Duodenal mucosa (tissue), 2 donors: ENCODE data around the gene SOX13.

Source experiments
- H3K27ac ChIP-seq: one replicate; pipeline ENCODE4 v1.7.0; 2013; ENCODE audit warnings: low read depth, low read length
- H3K27me3 ChIP-seq, 2 donors: one replicate each; pipeline ENCODE4 v1.7.0; 2013; ENCODE audit warnings: low read length in 2 of 2, control low read depth in 1 of 2; ENCODE audit not compliant: insufficient read depth in 2 of 2, control insufficient read depth in 1 of 2
- H3K36me3 ChIP-seq, 2 donors: one replicate each; pipeline ENCODE4 v1.7.0; 2013; ENCODE audit warnings: low read length in 2 of 2, control low read depth in 1 of 2; ENCODE audit not compliant: insufficient read depth in 2 of 2, control insufficient read depth in 1 of 2
- H3K4me1 ChIP-seq, 2 donors: one replicate each; pipeline ENCODE4 v1.7.0; 2013; ENCODE audit warnings: low read length in 2 of 2, control low read depth in 1 of 2; ENCODE audit not compliant: insufficient read depth in 2 of 2, control insufficient read depth in 1 of 2
- H3K4me3 ChIP-seq, 2 donors: one replicate each; pipeline ENCODE4 v1.7.0; 2013; ENCODE audit warnings: low read length in 2 of 2, low read depth in 1 of 2
- H3K9ac ChIP-seq, 2 donors: one replicate each; pipeline ENCODE4 v1.7.0; 2013; ENCODE audit warnings: low read length in 2 of 2, low read depth in 1 of 2
- H3K9me3 ChIP-seq, 2 donors: one replicate each; pipeline ENCODE4 v1.7.0; 2013; ENCODE audit warnings: low read length in 2 of 2, control low read depth in 1 of 2; ENCODE audit not compliant: control insufficient read depth in 1 of 2

SOX13 gene

DNA sequence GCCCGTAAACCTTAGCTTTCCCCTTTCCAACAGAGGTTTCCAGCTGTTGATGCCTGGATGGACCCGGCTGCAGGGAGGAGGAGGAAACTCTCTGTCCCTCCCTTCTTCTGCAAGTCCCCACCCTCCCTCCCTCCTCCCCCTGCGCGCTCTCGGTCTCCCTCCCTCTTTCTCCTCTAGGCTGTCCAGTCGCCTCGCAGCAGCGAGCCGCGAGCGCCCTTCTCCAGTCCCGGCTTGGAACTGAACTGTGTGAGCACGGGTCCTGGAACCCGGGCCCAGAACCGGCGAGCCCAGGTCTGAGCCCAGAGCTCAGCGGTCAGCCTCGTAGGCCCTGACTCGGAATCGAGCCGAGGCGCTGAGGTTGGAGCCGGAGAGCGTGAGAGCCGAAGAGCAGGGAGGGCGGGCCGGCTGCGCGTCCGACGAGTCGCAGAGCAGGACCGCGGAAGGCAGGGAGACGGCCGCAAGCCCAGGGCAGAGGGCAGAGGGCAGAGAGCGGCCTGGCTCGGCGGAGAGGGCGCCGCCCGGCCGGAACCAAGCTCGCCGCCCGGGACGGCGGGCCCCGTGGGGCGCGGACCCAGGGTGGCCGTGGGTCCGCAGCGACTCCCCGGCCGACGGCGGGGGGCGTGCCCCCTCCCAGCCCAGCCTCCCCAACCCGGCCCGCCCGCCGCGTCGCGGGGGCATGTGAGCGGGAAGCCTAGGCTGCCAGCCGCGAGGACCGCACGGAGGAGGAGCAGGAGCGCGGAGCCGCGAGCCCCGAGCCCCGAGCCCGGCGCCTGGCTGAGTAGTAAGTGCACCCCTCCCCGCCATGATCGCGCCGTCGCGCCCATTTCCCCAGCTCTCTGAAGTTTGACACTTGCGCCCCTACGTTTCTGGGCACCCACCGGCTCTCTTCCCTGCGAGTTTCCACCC is at the start of gene SOX13:
TSS of gene SOX13 (plus strand) at position 185 of the 906 bp plus-strand sequence. CDS start 39,801 bp downstream, outside the sequence.
- Histone ChIP-seq H3K9ac (peak within 1 kb of the TSS; percentile 63 to 81), H3K36me3 (no peaks in the 10 kb centered on the region), H3K9me3 (no peaks in the 10 kb centered on the region), H3K27me3 (peaks cover 2 to 8% of the 10 kb centered on the region in 2 donors), H3K4me1 (peaks cover 12 to 22% of the 10 kb centered on the region in 2 donors), H3K4me3 (peak within 1 kb of the TSS; percentile 75 to 95), H3K27ac (peak within 1 kb of the TSS; percentile 89)

GRCh38 chr1:204025917-204026707 is 46.8 kb upstream of the SOX13 start:
- Histone ChIP-seq H3K9me3 (no peaks in the 10 kb centered on the region), H3K9ac (no peak overlapping the region), H3K27ac (no peak overlapping the region), H3K4me3 (no peak overlapping the region), H3K27me3 (no peaks in the 10 kb centered on the region), H3K36me3 (no peaks in the 10 kb centered on the region), H3K4me1 (no peaks in the 10 kb centered on the region)

DNA sequence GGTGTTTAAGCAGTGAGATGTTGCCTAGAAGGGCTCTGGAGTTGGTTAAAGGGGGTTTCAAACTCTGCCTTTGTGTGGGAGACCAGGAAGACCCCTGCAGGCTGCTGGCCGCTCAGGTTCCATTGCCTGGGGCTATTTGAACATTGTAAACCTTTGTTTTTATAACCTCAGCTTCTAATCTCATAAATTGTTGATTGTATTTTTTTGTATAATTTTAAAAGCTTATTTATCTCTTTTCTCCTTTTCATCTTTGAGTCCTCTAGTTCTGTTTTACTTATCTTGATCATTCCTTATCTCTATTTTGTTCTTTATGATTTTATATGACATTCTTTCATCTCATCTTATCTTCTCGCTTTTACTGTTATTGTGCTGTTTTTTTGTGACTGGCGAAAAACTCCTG is 45.5 kb upstream of the SOX13 start:
- no peak overlapping the region for H3K27ac ChIP-seq
- no peaks in the 10 kb centered on the region for H3K27me3 ChIP-seq
- no peak overlapping the region for H3K4me3 ChIP-seq
- no peaks in the 10 kb centered on the region for H3K9me3 ChIP-seq
- no peaks in the 10 kb centered on the region for H3K36me3 ChIP-seq
- H3K9ac ChIP-seq: no peak overlapping the region
- no peaks in the 10 kb centered on the region for H3K4me1 ChIP-seq

DNA sequence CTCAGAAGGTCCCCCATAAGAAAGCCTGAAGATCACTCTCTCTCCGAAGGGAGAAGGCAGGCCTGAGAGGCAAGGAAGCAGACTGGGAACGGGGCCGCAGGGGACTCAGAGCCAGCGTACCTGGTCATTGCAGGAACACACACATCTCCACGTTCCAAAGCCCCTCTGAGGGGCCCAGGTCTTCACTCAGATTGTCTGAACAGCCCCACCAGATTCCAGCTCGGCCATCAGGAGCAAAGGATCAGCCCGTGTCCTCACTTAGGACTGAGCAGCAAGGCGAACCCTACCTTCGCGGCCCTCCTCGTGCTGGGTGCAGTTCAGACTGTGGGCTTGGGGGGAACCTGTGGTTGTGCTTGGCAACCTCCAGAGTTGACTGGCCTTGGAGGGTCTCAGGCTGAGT is 43.9 kb upstream of the SOX13 start:
- no peak overlapping the region for H3K4me3 ChIP-seq
- H3K27ac ChIP-seq: no peak overlapping the region
- H3K9ac ChIP-seq: no peak overlapping the region
- no peaks in the 10 kb centered on the region for H3K4me1 ChIP-seq
- H3K27me3 ChIP-seq: no peaks in the 10 kb centered on the region
- H3K36me3 ChIP-seq: no peaks in the 10 kb centered on the region
- H3K9me3 ChIP-seq: no peaks in the 10 kb centered on the region

- H3K27ac ChIP-seq: no peak overlapping the region
- no peaks in the 10 kb centered on the region for H3K27me3 ChIP-seq
- no peak overlapping the region for H3K9ac ChIP-seq
- H3K4me3 ChIP-seq: no peak overlapping the region
- H3K36me3 ChIP-seq: no peaks in the 10 kb centered on the region
- no peaks in the 10 kb centered on the region for H3K9me3 ChIP-seq
- no peaks in the 10 kb centered on the region for H3K4me1 ChIP-seq
These were observed 41.7 kb upstream of the SOX13 start for GRCh38 chr1:204031098-204031710.

DNA sequence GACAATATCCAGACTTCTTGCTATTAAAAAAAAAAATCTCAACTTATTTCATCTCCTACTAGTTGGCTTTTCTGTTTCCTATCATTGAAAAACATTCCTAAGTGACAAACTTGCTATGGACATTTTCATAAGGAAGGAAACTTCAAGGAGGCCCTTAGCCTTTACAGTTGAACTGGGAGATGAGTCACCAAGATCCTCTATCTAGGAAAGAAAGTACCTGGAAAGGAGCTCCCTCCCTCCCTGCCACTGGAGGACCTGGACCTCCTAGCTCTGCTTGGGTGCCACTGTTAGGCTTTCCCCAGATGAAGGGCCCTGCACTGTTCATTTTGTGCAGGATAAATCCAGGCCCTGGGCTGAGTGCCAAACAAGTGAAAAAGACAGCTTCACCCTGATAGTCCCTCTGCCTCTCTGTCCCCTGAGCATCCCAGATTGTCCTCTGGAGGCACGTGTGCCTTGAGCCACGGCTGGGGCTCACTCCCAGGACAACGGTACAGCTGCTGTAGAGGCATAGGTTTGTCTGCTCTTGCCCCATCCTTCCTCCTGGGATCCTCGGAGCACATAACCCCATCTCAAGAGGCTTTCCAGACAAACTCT is 40.2 kb upstream of the SOX13 start:
- Histone ChIP-seq H3K27me3 (no peaks in the 10 kb centered on the region), H3K9me3 (no peaks in the 10 kb centered on the region), H3K9ac (no peak overlapping the region), H3K4me1 (no peaks in the 10 kb centered on the region), H3K36me3 (no peaks in the 10 kb centered on the region), H3K4me3 (no peak overlapping the region), H3K27ac (no peak overlapping the region)

DNA sequence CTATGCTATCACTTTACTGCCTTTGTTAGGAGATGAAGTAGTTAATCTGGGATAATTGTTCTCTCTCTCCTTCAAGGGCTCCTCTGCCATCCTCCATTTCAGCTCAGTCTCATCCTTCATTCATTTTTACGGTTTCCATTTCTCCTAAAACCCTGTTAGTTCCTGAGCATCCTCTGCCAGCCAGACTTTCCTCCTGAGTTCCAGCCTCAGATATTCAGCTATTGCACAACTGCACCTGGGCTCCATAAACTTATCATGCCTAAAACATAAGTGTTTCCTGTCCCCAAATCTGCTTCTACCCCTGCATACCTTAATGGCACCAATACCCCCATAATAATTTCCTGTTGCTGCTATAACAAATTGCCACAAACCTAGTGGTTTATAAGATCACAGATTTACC is 39.6 kb upstream of the SOX13 start:
- H3K9me3 ChIP-seq: no peaks in the 10 kb centered on the region
- no peaks in the 10 kb centered on the region for H3K4me1 ChIP-seq
- H3K4me3 ChIP-seq: no peak overlapping the region
- H3K27me3 ChIP-seq: no peaks in the 10 kb centered on the region
- H3K27ac ChIP-seq: no peak overlapping the region
- H3K36me3 ChIP-seq: no peaks in the 10 kb centered on the region
- no peak overlapping the region for H3K9ac ChIP-seq

- H3K4me1 ChIP-seq: no peaks in the 10 kb centered on the region
- no peak overlapping the region for H3K4me3 ChIP-seq
- no peaks in the 10 kb centered on the region for H3K9me3 ChIP-seq
- no peak overlapping the region for H3K9ac ChIP-seq
- H3K36me3 ChIP-seq: no peaks in the 10 kb centered on the region
- H3K27me3 ChIP-seq: no peaks in the 10 kb centered on the region
- no peak overlapping the region for H3K27ac ChIP-seq
These were observed 35.8 kb upstream of the SOX13 start for GRCh38 chr1:204036882-204037655.

DNA sequence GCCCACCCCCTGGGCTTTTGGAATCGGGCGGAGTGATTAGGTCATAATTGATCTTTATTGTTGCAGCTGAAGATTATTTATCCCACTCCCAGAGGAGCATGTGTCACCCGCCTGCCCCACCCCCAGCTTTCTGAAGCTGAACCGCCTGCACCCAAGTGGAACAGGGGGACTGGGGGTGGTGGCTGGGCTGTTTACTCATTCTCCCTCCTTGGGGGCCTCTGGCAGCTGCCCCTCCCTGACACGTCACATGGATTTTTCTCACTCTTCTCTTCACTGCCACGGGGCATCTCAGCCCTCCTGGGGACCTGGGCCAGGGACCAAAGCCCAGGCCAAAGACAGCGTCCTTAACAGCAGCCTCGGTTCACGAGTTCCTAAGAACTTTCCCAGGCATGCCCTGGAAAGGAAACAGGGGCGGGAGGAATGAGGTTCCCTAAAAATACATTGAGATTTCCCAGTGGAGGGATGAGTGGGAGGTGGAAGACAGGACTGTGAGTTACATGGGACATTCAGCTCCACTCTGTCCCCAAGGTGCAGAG is 31.6 kb upstream of the SOX13 start:
- H3K36me3 ChIP-seq: no peaks in the 10 kb centered on the region
- no peak overlapping the region for H3K4me3 ChIP-seq
- H3K27me3 ChIP-seq: no peaks in the 10 kb centered on the region
- H3K27ac ChIP-seq: no peak overlapping the region
- H3K4me1 ChIP-seq: no peaks in the 10 kb centered on the region
- H3K9ac ChIP-seq: no peak overlapping the region
- no peaks in the 10 kb centered on the region for H3K9me3 ChIP-seq
